ENCODE results near the gene CWC22.
"Not testable (repeated sequence)": the region's sequence is repeated elsewhere in the genome, so short reads cannot be mapped to it uniquely, and the experiment has no call there.

CWC22 gene

GRCh38 chr2:179949438-179949837 lies 57.7 kb downstream of the CWC22 start:
- no peak for DNase-seq

- DNase-seq, result no peak
These were observed 59.0 kb downstream of the CWC22 start for GRCh38 chr2:179948058-179948457.

GRCh38 chr2:179946810-179947615 lies 60.1 kb downstream of the CWC22 start:
- no peak for DNase-seq

GRCh38 chr2:179946346-179946745 lies 60.8 kb downstream of the CWC22 start:
- no peak for DNase-seq

GRCh38 chr2:179939259-179939658 lies 67.8 kb downstream of the CWC22 start:
- no peak for DNase-seq

- no peak for DNase-seq
These were observed 69.1 kb downstream of the CWC22 start for GRCh38 chr2:179938026-179938425.

GRCh38 chr2:179936654-179937053 lies 70.4 kb downstream of the CWC22 start:
- no peak for DNase-seq

- no peak for DNase-seq
These were observed 71.0 kb downstream of the CWC22 start for GRCh38 chr2:179936141-179936540.

GRCh38 chr2:179932786-179933185 lies 74.3 kb downstream of the CWC22 start:
- DNase-seq, result no peak

GRCh38 chr2:179931502-179931901 lies 75.6 kb downstream of the CWC22 start:
- no peak for DNase-seq

GRCh38 chr2:179929997-179930396 lies 77.1 kb downstream of the CWC22 start:
- not testable (repeated sequence) for DNase-seq

- no peak for DNase-seq
These were observed 80.1 kb downstream of the CWC22 start for GRCh38 chr2:179927041-179927440.

- DNase-seq, result no peak
These were observed 81.4 kb downstream of the CWC22 start for GRCh38 chr2:179925713-179926112.

GRCh38 chr2:179917272-179917671 lies 89.8 kb downstream of the CWC22 start:
- no peak for DNase-seq

- no peak for DNase-seq
These were observed 91.6 kb downstream of the CWC22 start for GRCh38 chr2:179915395-179915992.

- no peak for DNase-seq
These were observed 93.3 kb downstream of the CWC22 start for GRCh38 chr2:179913809-179914208.

- no peak for DNase-seq
These were observed 95.5 kb downstream of the CWC22 start for GRCh38 chr2:179911569-179911968.

GRCh38 chr2:179910735-179911113 lies 96.4 kb downstream of the CWC22 start:
- DNase-seq, result no peak

- no peak for DNase-seq
These were observed 97.0 kb downstream of the CWC22 start for GRCh38 chr2:179909845-179910734.

- DNase-seq, result no peak
These were observed 106.4 kb downstream of the CWC22 start for GRCh38 chr2:179900655-179901054.

GRCh38 chr2:179899666-179900065 lies 107.4 kb downstream of the CWC22 start:
- DNase-seq, result no peak

- DNase-seq, result no peak
These were observed 108.2 kb downstream of the CWC22 start for GRCh38 chr2:179898873-179899272.

Data from activated CD4-positive, CD25-positive, alpha-beta regulatory T cell (primary cell).